GM18502 (cell line): ENCODE data around the gene S100A5.
"Not testable (repeated sequence)": the region's sequence is repeated elsewhere in the genome, so short reads cannot be mapped to it uniquely, and the experiment has no call there.

Source experiments
- ATAC-seq: cut with Tn5 transposase; IDR thresholded peaks from one replicate; pipeline ENCODE4 v1.9.1; 2021; ENCODE audit warnings: mild to moderate bottlenecking; ENCODE audit not compliant: unreplicated experiment, poor library complexity

Gene S100A5

DNA sequence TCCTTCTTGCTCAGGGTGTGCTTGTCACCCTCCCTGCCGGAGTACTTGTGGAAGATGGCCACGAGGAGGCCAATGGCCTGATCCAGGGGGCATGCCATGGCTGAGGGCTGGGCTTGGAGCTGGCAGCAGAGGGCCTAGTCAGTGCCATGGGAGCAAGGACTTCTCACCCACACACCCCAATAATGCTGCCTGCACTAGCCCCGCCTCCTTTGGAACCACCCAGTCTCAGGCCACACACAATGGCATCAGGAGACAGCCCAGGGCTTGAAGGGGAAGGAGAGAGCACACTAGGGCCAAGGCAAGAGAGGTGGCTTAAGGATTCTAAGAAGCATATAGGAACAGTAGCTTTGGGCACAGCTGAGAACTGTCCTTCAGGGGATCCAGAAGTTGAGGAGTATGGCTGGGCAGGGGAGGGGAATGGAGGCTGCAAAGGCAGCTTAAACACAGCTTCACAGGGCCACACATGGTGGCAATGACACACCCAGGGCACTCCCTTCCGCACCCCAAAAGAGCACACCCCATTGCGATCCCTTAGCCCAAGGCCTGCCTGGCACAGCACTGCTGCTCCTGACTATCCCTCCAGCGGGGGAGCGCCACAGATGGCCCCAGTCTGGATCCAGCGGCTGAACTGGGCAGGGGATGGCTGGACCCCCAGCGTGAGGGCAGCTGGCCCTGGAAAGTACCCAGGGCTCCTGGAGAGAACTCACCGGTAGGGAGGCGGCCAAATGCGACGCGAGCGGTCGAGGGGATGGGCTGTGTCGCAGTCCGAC, 5.3 kb downstream of the S100A5 start, which contains the start of gene S100A6:
Gene S100A6, minus strand, starts transcription at position 750 of the 770 bp plus-strand sequence. Its CDS starts 652 bp downstream, at position 98.
- peak; percentile 42 for ATAC-seq

DNA sequence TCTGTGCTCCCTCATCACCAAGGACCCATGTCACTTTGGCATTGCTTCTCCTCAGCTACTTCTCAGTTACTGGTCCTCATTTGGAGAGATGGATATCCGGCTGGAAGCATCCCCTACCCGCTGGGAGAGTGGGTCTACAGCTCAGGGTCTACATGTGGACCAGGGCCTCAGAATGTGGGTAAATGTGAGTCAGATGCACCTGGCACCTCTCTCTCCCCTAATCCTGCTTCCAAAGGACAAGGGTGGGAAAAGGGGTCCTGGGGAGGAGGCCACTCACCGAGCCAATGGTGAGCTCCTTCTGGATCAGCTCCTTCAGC, 5.9 kb downstream of the S100A5 start:
- ATAC-seq: no peak

DNA sequence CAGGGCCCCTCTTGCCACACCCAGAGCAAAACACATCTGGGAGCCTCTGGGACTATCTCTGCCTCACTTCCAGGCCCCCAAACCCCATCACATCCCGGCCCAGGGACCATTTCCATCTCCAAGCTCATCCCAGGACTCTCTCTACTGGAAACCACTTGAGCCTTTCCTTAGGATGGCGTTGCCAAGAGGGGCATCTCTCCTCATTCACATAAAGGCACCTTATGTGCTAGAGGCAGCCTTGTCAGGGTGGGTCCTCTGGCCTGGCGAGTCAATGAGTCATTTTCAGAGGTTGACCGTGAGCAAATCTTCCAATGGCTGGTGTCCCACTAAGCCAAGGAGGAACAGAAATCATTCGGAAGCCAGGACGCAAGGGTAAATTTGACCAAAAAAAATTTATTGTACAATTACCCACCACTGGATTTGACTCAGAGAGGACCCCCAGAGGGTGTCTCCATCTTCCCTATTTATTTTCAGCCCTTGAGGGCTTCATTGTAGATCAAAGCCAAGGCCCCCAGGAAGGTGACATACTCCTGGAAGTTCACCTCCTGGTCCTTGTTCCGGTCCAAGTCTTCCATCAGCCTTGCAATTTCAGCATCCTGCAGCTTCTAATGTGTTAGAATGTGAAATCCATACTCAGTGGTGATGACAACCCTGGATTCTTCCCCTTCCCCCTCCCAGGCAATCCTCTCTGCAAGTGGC, 6.4 kb downstream of the S100A5 start:
- ATAC-seq: no peak

DNA sequence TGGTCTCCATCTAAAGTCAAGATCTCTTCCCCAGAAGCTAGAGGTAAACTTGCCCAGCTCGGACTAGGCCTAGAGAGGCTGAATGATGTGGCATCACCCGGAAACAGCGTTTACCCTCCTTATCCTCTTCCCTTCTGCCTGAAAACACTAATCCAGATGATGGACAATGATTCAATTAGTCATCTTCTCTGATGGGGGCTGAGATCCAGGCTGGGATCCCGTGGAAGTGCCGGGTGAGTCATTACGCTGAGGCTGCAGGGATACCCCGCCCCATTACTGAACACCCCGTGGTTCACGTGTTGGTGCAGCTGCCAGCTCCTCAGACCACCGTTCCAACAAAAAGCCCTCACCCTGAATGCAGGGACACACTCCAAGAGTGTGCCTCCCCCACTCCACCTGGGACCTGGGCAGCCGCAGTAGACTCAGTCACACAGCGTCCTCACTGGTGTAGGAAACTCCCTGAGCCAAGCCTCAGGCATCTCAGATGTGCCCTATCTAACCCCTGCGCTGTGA, 7.0 kb downstream of the S100A5 start:
- no peak for ATAC-seq

DNA sequence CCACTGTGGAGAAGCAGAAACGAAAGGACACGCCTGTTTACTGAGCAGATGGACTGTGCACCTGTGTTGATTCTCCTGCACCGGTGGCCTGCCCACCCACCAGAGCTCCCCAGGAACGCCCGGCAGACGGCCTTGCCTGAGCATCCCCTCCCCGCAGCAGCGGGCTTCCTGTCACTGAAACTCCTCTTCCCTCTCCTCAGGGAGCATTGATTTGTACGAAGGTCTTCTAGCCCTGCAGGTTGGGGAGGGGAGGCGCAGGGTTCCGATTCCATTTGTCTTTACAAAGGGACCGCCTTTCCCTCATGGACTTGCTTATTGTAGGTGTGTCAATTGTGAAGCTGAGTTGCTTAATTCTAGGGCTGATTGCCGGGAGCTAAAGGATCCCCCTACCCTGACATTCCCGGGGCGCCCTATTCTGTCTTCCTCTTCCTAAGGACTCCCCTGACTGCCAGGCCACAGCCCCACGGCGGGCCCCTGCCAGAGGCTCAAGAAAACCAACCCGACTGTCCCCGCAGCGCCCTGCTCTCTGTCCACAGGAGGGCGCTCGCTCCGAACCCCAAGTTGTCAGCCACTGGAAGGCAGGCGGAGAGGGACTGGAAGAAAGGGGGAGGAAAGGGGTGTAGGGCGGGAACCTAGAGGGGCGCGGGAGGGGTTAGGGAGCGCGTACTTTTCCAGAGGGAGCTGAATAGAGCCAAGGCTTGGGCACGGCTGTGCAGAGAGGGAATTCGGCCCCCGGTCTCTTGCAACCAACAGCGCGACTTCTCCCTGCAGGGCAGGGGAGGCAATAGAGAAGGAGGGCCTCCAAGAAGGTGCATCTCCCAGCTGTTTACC, 7.8 kb downstream of the S100A5 start:
- ATAC-seq: no peak

DNA sequence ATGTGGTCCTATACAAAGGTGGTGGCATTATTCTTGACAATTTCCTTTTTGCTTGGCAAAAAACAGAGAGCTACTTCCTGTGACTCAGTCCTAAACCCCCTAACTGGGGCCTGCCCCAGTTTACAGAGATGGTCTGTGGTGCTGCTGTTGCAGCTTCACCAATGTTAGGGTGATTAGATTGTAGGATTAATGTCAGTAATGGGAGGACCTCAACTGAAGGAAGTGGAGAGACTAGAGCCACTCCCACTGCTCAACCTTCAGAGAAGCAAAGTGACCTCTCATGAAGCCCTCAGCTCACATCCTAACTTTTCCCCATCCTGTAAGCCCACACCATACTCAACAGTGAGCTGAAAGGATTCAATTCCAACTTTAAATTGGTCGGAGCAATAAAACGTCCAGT, 8.6 kb downstream of the S100A5 start:
- no peak for ATAC-seq

DNA sequence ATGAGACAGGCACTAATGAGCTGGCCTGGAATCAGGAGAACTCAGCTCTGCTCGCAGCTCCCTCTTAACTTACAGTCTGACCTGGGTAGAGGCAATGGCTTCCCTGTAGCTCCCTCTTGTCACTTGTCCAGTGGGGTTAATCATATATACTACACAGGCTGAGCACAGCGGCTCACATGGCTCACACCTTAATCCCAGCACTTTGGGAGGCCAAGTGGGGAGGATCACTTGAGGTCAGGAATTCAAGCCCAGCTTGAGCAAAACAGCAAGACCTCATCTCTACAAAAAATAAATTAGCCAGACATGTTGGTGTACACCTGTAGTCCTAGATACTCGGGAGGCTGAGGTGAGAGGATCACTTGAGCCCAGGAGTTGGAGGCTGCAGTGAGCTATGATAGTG, 9.1 kb downstream of the S100A5 start:
- no peak for ATAC-seq

DNA sequence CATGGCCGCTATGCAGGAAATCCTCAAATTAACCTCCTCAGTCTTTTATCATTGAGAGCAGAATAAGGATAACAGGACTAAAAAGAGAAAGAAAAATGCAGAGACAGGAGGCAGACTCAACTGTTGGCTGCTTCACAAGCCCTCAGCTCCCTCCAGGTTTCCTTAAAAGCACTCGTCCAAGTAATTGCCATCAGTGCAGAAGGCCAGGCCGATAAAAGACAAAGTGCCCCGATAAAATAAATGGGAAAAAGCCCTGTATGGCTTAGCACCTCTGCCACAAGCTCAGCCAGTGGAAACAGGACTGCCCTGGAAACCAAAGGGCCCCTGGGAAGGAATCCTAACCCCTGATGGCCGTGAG, 13.1 kb downstream of the S100A5 start:
- no peak for ATAC-seq

DNA sequence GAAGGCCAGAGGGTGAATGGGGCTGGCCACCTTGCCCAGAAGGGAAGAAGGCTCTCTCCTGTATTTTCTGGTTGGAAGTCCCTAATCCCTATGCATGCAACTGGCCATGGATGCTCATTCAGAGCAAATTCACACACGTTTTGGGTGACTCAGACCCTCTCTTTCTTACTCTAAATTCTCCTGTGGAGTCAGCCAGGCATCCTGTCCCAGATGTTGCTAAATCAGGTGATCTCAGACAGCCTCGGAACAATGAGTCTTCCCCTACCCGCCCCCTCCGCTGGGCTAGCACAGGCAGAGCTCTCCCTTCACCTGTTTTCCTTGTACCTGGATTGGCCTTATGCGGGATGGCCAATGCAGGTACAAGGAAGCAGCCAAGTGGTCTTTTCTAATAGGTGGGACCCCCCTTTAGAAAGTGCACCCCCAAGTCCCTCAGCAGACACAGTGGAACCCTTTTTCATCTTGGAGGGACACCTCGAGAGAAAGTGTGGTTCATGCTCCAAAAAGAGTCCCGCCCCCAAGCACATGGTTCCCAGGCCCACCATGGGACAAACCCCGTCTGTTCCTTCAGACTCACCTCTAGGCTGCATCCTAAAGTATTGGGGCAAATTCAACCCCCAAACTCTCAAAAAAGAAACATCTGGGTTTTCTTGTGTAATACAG, 13.6 kb downstream of the S100A5 start:
- ATAC-seq: no peak

DNA sequence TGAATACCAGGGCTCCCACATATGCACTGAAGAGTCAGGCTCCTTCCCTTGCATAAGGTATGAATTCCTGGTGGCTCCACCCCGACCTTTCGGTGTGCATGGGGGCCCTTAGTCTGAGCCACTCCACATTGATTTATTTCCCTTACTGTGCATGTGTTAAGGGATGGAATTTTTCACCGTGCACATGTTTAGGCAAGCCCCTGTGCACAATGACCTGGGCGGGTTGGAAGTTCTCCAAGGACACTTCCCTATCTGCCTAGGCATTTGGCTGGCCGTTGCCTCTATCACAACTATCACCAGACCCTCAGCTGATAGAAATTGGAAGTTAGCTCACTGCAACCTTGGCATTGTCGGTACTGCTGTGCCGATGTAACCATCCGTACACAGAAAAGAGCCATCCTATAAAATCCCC, 14.6 kb downstream of the S100A5 start:
- no peak for ATAC-seq

DNA sequence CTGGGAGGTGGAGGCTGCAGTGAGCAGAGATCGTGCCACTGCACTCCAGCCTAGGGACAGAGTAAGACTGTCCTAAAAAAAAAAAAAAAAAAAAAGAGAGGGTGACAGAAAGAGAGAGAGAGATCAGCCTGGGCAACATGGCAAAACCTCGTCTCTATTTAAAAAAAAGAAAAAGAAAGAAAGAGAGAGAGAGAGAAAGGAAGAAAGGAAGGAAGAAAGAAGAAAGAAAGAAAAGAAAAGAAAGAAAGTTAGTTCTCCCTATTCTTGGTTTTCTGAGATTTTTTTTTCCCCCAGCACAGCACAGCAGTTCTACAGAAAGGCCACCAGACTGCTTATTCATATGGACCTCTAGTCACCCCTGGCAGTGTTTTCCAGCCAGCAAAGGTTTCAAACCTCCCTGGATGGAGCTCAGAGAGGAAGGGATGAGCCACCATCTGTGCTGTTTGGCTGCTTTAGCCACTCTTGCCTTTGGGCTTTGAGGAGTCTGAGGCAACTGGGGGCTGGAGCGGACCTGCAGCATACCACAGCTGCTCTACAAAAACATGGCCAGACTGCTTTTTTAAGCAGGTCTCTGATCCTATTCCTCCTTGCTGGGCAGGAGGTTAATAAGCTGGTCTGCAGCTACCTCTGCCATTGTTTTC, 15.5 kb downstream of the S100A5 start:
- ATAC-seq: no peak

DNA sequence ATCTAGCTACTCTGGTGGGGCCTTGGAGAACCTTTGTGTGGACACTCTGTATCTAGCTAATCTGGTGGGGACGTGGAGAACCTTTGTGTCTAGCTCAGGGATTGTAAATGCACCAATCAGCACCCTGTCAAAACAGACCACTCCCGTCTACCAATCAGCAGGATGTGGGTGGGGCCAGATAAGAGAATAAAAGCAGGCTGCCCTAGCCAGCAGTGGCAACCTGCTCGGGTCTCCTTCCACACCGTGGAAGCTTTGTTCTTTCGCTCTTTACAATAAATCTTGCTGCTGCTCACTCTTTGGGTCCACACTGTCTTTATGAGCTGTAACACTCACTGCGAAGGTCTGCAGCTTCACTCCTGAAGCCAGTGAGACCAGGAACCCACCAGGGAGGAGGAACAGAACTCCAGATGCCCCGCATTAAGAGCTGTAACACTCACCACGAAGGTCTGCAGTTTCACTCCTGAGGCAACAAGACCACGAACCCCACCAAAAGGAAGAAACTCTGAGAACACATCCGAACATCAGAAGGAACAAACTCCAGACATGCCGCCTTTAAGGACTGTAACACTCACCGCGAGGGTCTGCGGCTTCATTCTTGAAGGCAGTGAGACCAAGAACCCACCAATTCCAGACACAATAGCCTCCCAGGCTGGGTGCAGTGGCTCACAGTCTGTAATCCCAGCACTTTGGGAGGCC, 18.2 kb downstream of the S100A5 start:
- ATAC-seq: not testable (repeated sequence)

DNA sequence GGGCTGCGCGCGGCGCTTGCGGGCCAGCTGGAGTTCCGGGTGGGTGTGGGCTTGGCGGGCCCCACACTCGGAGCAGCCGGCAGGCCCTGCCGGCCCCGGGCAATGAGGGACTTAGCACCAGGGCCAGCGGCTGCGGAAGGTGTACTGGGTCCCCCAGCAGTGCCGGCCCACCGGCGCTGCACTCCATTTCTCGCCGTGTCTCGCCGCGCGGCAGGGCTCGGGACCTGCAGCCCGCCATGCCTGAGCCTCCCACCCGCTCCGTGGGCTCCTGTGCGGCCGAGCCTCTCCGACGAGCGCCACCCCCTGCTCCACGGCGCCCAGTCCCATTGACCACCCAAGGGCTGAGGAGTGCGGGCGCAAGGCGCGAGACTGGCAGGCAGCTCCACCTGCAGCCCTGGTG, 18.9 kb downstream of the S100A5 start:
- ATAC-seq: not testable (repeated sequence)

DNA sequence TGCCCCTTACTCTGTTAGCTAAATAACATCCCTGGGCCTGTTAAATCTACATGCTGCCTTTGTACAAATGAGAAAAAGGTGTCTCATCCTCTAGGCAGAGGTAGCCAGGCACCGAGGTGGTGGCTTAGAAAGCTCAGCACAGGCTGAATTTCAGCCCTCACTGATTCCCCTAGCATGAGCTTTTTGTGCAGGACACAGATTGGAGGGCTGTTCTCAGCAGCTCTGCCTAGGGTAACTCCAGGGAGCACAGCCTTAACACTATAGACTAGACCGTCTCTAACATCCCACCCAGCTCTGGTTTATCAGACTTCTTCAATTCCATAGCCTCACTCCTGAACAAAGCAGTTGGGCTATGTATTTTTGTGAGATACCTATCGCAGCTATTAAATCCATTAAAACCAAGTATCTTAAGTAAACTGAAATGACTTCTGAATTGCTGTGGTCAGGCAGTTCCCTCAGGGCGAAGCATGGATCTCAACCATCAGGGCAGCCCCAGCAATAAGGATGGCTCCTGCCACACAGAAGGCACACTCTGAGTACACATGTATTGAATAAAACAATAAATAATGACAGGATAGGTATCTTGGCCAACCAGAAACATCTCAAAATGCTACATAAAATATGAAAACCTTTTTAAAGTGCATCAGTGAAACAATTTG, 19.8 kb downstream of the S100A5 start:
- ATAC-seq: no peak

DNA sequence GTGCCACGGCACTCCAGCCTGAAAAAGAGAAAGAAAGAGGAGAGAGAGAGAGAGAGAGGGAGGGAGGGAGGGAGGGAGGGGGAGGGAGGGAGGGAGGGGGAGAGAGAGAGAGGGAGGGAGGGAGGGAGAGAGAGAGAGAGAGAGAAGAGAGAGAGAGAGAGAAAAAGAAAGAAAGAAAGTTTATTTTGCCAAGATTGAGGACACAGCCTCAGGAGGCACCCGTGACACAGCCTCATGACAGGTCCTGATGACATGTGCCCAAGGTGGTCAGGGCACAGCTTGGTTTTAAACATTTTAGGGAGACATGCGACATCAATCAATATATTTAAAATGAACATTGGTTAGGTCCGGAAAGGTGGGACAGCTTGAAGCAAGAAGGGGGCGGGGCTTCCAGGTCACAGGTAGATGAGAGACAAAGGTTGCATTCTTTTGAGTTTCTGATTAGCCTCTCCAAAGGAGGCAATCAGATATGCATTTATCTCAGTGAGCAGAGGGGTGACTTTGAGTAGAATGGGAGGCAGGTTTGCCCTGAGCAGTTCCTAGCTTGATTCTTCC, 20.5 kb downstream of the S100A5 start:
- ATAC-seq: not testable (repeated sequence)

DNA sequence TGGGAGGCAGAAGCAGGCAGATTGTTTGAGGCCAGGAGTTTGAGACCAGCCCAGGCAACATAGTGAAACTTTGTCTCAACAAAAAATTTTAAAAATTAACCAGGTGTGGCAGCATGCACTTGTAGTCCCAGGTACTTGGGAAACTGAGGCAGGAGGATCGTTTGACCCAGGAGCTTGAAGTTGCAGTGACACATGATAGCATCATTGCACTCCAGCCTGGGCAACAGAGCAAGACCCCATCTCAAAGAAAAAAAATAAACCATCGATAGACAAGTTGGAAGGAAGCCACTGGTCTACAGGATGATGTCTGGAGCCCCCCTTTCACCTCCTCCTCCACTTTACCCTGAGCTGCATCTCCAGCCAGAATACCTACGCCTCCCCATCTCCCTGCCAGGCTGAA, 21.5 kb downstream of the S100A5 start:
- ATAC-seq: no peak

DNA sequence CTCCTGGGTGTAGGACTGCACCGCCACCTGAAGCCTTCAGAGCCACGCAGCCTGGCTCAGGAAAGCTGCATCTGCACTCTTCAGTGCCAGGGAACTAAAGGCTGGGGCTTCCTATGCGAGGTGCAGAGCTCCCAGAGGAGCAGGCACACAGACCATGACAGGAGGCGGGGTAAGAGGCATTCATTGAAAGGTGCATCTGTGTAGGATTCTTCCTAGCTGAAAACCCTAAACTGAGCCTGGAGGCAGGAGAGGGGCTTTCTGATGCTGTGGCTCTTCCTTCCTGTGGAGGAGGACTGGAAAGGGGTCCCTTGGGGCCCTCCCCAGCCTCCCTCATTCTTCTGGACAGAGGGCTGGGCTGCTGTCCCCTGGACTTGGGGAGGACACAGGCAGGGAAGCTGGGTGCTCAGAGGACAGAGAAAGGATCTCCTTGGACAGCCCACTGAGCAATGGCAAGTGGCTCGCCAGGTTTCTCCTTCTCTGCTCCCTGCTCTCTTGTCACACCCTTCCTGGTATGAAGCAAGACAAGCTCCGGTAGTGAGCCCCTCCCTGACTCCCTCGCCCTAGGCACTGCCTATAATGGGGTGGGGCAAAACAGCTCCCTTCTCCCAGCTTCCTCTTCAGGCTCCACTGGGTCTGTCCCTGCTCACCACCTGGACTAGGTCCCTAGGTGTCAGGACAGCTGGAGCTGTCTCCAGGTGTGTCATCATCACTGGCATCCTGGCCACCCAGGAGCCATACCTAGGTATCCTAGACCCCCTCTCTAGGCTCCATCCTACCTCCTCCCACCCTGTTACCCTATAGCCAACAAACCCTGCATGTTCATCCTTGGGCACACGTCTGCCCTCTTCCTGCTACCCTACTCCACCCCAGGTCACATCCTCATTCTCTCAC, 25.0 kb downstream of the S100A5 start:
- no peak for ATAC-seq

DNA sequence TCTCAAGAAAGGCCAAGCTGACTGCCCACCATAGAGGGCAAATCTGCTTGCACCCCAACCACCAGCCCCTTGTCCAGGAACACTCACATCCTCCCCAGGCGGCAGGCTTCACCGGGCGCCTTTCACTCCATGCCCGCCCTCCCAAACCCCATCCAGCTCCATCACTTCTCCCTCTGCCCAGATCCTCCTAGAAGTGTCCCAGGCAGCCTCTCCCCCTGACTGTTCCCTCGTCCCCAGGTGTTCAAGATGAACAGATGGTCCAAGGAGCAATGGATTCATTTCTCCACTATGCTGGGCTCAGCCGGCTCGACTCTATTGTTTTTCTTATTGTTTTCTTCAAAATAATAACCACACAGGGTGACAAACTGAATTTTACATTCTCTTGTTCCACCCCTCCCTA, 27.1 kb downstream of the S100A5 start:
- no peak for ATAC-seq
